Right lobe of liver (tissue), 6 donors: ENCODE results near the gene TSHR. TPM values are rescaled to one million over a fixed set of nuclear protein-coding genes. Genes with fewer than 3 reads are reported as not detected.

Experiments
- ATAC-seq, 4 donors: fragments of 200-7000 bp; cut with Tn5 transposase; one replicate each; pipeline ENCODE4 v1.9.1; 2020; ENCODE audit warnings: mild to moderate bottlenecking in 4 of 4, moderate library complexity in 4 of 4
- DNase-seq, 3 donors: peaks; one replicate each; pipeline ENCODE4 v3.0.0-alpha.2; 2020
- H3K27ac ChIP-seq, 3 donors: fragments of 200-600 bp; one replicate each; pipeline ENCODE4 v1.8.0; 2022
- H3K27me3 ChIP-seq, 2 donors: fragments of 200-600 bp; one replicate each; pipeline ENCODE4 v1.8.0; 2022
- H3K36me3 ChIP-seq, 4 donors: fragments of 200-600 bp; sonication (generic) in 1 of 4; one replicate each; pipeline versions ENCODE4 v1.5.1 to v1.8.0; 2017 to 2022; ENCODE audit warnings: control low read depth in 1 of 4
- H3K4me1 ChIP-seq, 4 donors: fragments of 200-600 bp; sonication (generic) in 1 of 4; one replicate each; pipeline versions ENCODE4 v1.5.1 to v1.8.0; 2017 to 2022; ENCODE audit warnings: control low read depth in 1 of 4
- H3K4me3 ChIP-seq, 3 donors: fragments of 200-600 bp; one replicate each; pipeline ENCODE4 v1.8.0; 2022
- H3K9me3 ChIP-seq, 4 donors: fragments of 200-600 bp; sonication (generic) in 1 of 4; one replicate each; pipeline versions ENCODE4 v1.5.1 to v1.8.0; 2017 to 2022; ENCODE audit warnings: control low read depth in 1 of 4
- CTCF ChIP-seq, 4 donors: fragments of 200-600 bp in 3 of 4; fragments of 450-650 bp in 1 of 4; IDR thresholded peaks; one replicate each; pipeline versions ENCODE4 v1.5.1 to v1.8.0; 2016 to 2022; ENCODE audit warnings: antibody characterized with exemption in 4 of 4, mild to moderate bottlenecking in 2 of 4
- POLR2A ChIP-seq: fragments of 450-650 bp; IDR thresholded peaks from one replicate; pipeline ENCODE4 v1.6.1; 2017; ENCODE audit warnings: antibody characterized with exemption, mild to moderate bottlenecking
- WGBS: methylation state at CpG from one replicate; pipeline ENCODE4 v1.1.6; 2018; ENCODE audit warnings: low coverage, low lambda C conversion rate; ENCODE audit not compliant: insufficient coverage; ENCODE audit errors: missing lambda C conversion rate; 5-methylcytosine and 5-hydroxymethylcytosine counted together
- intact Hi-C, 2 donors: fragments of 100-400 bp; cut with DNase I; formaldehyde crosslinking; loops; one replicate each; pipeline versions ENCODE4 v1.11.2 to v1.14.1; 2022
- total RNA-seq, 6 experiments: library from RNA; depleted of rRNA in 2 of 6; stranded (reverse); fragments of >200 nt in 2 of 6; fragmentation: NEBNext Ultra II Directional in 3 of 6; extraction: Animal tissue kit (Norgen Biotek cat#: 25700) in 3 of 6; gene quantifications; one replicate each; pipeline versions ENCODE4 v1.1.0 to v1.2.4, GENCODE V29; 2016 to 2023
- donor health status: DM: no; HTN: yes; CAD: no.
- donor health status: DM: no; HTN: no; CAD: no.
- donor health status: DM: no; HTN: no; CAD: no.
- donor health status: DM: no; HTN: yes; CAD: no.
- donor health status: DM: no; HTN: yes; CAD: no.

Gene TSHR
- total RNA-seq, 6 experiments from 2014 or later: 0.37 TPM; not detected in 5

- no peak for ATAC-seq
- no peaks in the 10 kb centered on the region for H3K27me3 ChIP-seq
- H3K4me3 ChIP-seq: no peak overlapping the region
- DNase-seq: no peak
- TF ChIP-seq CTCF (IDR thresholded peaks at IDR 0.05) (no peak), POLR2A (no peak)
- no peaks in the 10 kb centered on the region for H3K9me3 ChIP-seq
- 49% methylated on average over 2 of the region's 2 CpGs for WGBS
- H3K4me1 ChIP-seq: peaks cover 0 to 12% (median 3%) of the 10 kb centered on the region in 4 donors
- intact Hi-C loops: no loop called here
- H3K36me3 ChIP-seq: no peaks in the 10 kb centered on the region
- H3K27ac ChIP-seq: no peak overlapping the region
Observed at GRCh38 chr14:81141426-81141825, 186.0 kb downstream of the TSHR start.

GRCh38 chr14:81143793-81144192 lies 188.4 kb downstream of the TSHR start:
- Histone ChIP-seq H3K36me3 (no peaks in the 10 kb centered on the region), H3K4me3 (no peak overlapping the region), H3K27ac (no peak overlapping the region), H3K27me3 (no peaks in the 10 kb centered on the region), H3K9me3 (no peaks in the 10 kb centered on the region), H3K4me1 (peaks cover 0 to 21% (median 3%) of the 10 kb centered on the region in 4 donors)
- TF ChIP-seq POLR2A (no peak), CTCF (IDR thresholded peaks at IDR 0.05) (no peak)
- WGBS: 93% methylated on average over 8 of the region's 8 CpGs
- intact Hi-C loops: no loop called here
- ATAC-seq (no peak), DNase-seq (no peak)

GRCh38 chr14:81144824-81145603 lies 189.6 kb downstream of the TSHR start:
- WGBS: 8% methylated on average over 3 of the region's 3 CpGs
- peak; percentile 45 to 76 (median 54) for ATAC-seq
- intact Hi-C loops: no loop called here
- H3K4me3 ChIP-seq: no peak overlapping the region
- no peak for DNase-seq
- peaks cover 0 to 28% (median 3%) of the 10 kb centered on the region in 4 donors for H3K4me1 ChIP-seq
- H3K27me3 ChIP-seq: no peaks in the 10 kb centered on the region
- TF ChIP-seq POLR2A (no peak), CTCF (IDR thresholded peaks at IDR 0.05) (no peak)
- H3K27ac ChIP-seq: no peak overlapping the region
- no peaks in the 10 kb centered on the region for H3K9me3 ChIP-seq
- H3K36me3 ChIP-seq: no peaks in the 10 kb centered on the region

DNA sequence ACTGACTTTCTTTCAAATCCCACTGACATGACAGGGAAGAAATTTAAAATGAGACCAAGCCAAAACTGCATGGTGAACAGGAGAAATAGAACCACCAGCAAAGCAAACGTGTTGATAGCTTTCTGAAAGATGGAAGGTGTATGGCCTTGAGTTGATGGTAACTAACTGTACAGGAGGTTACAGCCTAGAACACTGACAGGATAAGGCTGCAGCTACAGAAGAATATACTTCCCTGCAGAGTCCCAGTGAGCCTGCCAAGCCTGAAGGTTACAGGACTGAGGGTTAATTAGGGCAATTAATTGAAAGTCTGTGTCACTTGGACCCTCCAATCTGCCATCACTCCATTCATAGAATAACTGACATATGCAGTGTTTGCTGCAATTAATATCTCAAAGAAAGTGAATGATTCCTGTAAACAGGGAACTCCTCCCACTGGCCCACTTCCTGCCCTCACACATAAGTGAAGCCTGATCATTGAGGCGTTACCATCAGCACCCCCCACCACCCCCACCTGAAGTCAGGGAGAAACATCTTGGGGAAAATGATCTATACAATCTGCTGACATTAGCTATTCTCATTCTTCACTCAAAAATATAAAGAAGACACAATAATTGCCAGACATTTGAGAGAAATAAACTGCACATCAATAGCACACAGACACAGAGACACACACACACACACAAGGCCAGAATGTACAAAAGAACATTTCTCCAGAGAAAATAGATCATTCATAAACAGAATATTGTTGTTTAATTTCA lies 191.9 kb downstream of the TSHR start:
- Histone ChIP-seq H3K36me3 (no peaks in the 10 kb centered on the region), H3K4me3 (no peak overlapping the region), H3K9me3 (no peaks in the 10 kb centered on the region), H3K4me1 (peaks cover 0 to 28% (median 3%) of the 10 kb centered on the region in 4 donors), H3K27ac (no peak overlapping the region), H3K27me3 (no peaks in the 10 kb centered on the region)
- TF ChIP-seq CTCF (IDR thresholded peaks at IDR 0.05) (no peak), POLR2A (no peak)
- ATAC-seq (peak in 2 of 4 donors; percentile 23 to 40), DNase-seq (no peak)
- intact Hi-C loops: no loop called here
- WGBS: 50% methylated on average over 2 of the region's 2 CpGs
